ENCODE data around the gene AFF1.

GRCh38 chr4:86963697-86964096 is 28.9 kb downstream of the AFF1 start:
- TF ChIP-seq CTCF (IDR thresholded peaks at IDR 0.05): no peak
- no peak for TF ChIP-seq POLR2A (IDR thresholded peaks at IDR 0.05)
